ENCODE measurements around the gene TPCN2. TPM values are rescaled to one million over a fixed set of nuclear protein-coding genes. Genes with fewer than 3 reads are reported as not detected.

The TPCN2 gene
- total and polyA plus RNA-seq, 11 donors, result 4.1 to 17.6 (median 7.5) TPM

DNA sequence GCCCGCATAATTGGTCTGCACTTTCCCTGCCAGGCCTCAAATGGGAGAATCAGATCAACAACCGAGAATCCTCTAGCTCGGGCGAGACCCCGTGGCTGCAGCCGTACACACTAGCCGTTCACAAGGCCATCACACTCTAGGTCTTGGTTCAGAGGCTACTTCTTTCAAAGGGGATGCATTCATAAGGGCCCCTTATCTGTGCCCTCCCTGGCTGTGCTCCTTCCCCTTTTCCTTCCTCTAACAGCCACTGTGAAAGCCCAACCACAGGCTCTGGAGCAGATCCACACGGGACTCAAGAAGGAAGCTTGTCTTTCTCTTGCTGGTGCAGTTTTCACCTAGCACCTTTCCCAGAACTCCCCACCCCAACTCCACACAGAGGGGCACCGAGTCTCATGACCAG lies 131.5 kb downstream of the TPCN2 start:
- no peaks in the 10 kb centered on the region for H3K27me3 ChIP-seq
- ATAC-seq, result no peak
- TF ChIP-seq CTCF (IDR thresholded peaks at IDR 0.05), result no peak
- no peak for TF ChIP-seq POLR2A (IDR thresholded peaks at IDR 0.05)
- intact Hi-C loops (cut with DNase I), result no loop called here
- DNase-seq, result no peak
- H3K27ac ChIP-seq, result no peak overlapping the region
- H3K9me3 ChIP-seq, result peaks cover 0 to 9% (median 0%) of the 10 kb centered on the region in 12 donors
- H3K4me3 ChIP-seq, result no peak overlapping the region
- no peaks in the 10 kb centered on the region for H3K36me3 ChIP-seq
- H3K4me1 ChIP-seq, result no peaks in the 10 kb centered on the region
- 78 to 87% (median 83%) methylated on average over 9 of the region's 9 CpGs for WGBS, 4 donors

DNA sequence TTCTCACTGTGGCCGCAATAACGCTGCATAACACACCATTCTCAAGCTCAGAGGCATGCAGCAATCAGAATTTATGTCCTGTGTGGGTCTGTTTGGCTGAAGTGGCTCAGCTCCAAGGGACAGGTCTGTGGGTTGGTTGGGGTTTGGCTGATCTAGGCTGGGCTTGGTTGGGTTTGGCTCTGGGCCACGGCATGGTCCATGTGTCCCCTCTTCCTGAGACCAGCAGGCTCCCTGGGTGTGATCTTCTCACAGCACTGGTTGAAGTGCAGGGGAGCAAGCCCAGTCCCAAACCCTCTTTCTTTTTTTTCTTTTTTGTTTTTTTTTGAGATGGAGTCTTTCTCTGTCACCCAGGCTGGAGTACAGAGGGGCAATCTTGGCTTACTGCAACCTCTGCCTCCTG lies 132.0 kb downstream of the TPCN2 start:
- H3K4me3 ChIP-seq, result no peak overlapping the region
- H3K27me3 ChIP-seq, result no peaks in the 10 kb centered on the region
- TF ChIP-seq CTCF (IDR thresholded peaks at IDR 0.05), result no peak
- intact Hi-C loops (cut with DNase I), result no loop called here
- no peaks in the 10 kb centered on the region for H3K36me3 ChIP-seq
- H3K4me1 ChIP-seq, result no peaks in the 10 kb centered on the region
- no peak overlapping the region for H3K27ac ChIP-seq
- ATAC-seq (no peak), DNase-seq (no peak)
- WGBS, 4 donors, result 91 to 96% (median 95%) methylated on average over 3 of the region's 3 CpGs
- peaks cover 0 to 7% (median 0%) of the 10 kb centered on the region in 12 donors for H3K9me3 ChIP-seq

DNA sequence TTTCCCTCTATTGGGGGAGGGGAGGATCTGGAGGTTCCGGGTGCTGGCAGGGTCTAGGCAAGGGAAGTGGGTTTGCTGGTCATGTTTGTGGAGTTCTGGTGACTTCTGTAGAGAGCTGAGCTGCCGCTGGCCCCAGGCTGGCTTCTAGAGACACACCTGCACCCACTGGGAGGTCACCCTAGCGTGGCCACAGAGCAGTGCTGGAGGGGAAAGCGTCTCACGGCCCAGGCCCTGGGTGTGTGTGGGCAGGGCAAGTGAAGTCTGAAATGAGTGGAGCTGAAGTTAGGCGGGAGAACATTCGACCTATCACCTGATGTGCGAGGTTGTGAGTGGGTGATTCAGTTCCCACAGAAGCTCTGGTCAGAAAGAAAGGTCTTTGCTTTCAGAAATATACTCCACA lies 134.9 kb downstream of the TPCN2 start:
- no peak overlapping the region for H3K27ac ChIP-seq
- H3K4me1 ChIP-seq, result no peaks in the 10 kb centered on the region
- peaks cover 0 to 8% (median 0%) of the 10 kb centered on the region in 9 donors for H3K27me3 ChIP-seq
- ATAC-seq (no peak), DNase-seq (no peak)
- 85 to 92% (median 91%) methylated on average over 7 to 8 of the region's 8 CpGs for WGBS, 4 donors
- intact Hi-C loops (cut with DNase I), result no loop called here
- TF ChIP-seq POLR2A (IDR thresholded peaks at IDR 0.05) (no peak), CTCF (IDR thresholded peaks at IDR 0.05) (no peak)
- H3K36me3 ChIP-seq, result no peaks in the 10 kb centered on the region
- no peak overlapping the region for H3K4me3 ChIP-seq
- peaks cover 0 to 21% (median 3%) of the 10 kb centered on the region in 12 donors for H3K9me3 ChIP-seq

MicroRNAs encoded within 50 kb of the gene (microRNA counts, 767-probe panel; counts per million panel counts)
- 0 counts per million in 2 donors for microRNA hsa-miR-3164

Small RNA genes within 50 kb of the gene (microRNA-seq; reads per million reads assigned to microRNA genes)
- gene MIR3164, result 0 to 1.6 (median 1.5) reads per million in 4 donors

Other genes starting within 250 kb of the TPCN2 start
- 100 to 1,000 TPM in 1 of 9 donors, 10 to 100 TPM in 8; 33.0 to 116 (median 51.9) TPM for gene CPT1A, start 207.0 kb upstream of the TPCN2 start, total RNA-seq
- 10 to 100 TPM; 20.9 to 38.5 TPM for gene CPT1A, start 207.0 kb upstream of the TPCN2 start, polyA plus RNA-seq
- gene MRPL21, start 145.1 kb upstream of the TPCN2 start, total RNA-seq, result 100 to 1,000 TPM in 2 of 9 donors, 10 to 100 TPM in 7; 59.9 to 120 (median 87.9) TPM
- 100 to 1,000 TPM; 117 to 230 TPM for gene MRPL21, start 145.1 kb upstream of the TPCN2 start, polyA plus RNA-seq
- 10 to 100 TPM in 6 of 9 donors, 1 to 10 TPM in 3; 8.3 to 18.9 (median 13.7) TPM for gene IGHMBP2, start 145.0 kb upstream of the TPCN2 start, total RNA-seq
- gene IGHMBP2, start 145.0 kb upstream of the TPCN2 start, polyA plus RNA-seq, result 10 to 100 TPM; 10.3 to 12.6 TPM
- not detected for gene MRGPRD, start 67.9 kb upstream of the TPCN2 start, total RNA-seq
- gene MRGPRD, start 67.9 kb upstream of the TPCN2 start, polyA plus RNA-seq, result not detected
- 10 to 100 TPM in 1 of 9 donors, 1 to 10 TPM in 8; 1.6 to 13.1 (median 3.3) TPM for gene MRGPRF, start 35.7 kb upstream of the TPCN2 start, total RNA-seq
- gene MRGPRF, start 35.7 kb upstream of the TPCN2 start, polyA plus RNA-seq, result 1 to 10 TPM; 4.2 to 4.9 TPM
- gene SMIM38, start 107.0 kb downstream of the TPCN2 start, total RNA-seq, result under 1 TPM in 8 of 9 donors, not detected in 1; 0.08 to 0.35 (median 0.15) TPM
- gene SMIM38, start 107.0 kb downstream of the TPCN2 start, polyA plus RNA-seq, result under 1 TPM; 0.08 to 0.15 TPM
- gene MYEOV, start 245.2 kb downstream of the TPCN2 start, total RNA-seq, result under 1 TPM in 2 of 9 donors, not detected in 7; 0.37 to 0.88 TPM
- under 1 TPM; 0.08 TPM for gene MYEOV, start 245.2 kb downstream of the TPCN2 start, polyA plus RNA-seq

Data from heart left ventricle (tissue), 16 donors.